Pons (tissue), 1 donor: ENCODE data around the gene ST6GALNAC3.
A peak's percentile ranks its signal among the peaks of the same experiment; 100 is the strongest.
"Not testable (repeated sequence)": the region's sequence is repeated elsewhere in the genome, so short reads cannot be mapped to it uniquely, and the experiment has no call there.

ENCODE experiments used
- DNase-seq: peaks from one replicate; pipeline ENCODE4 v3.0.0-alpha.2; 2016; ENCODE audit warnings: low spot score

Gene ST6GALNAC3

GRCh38 chr1:76109404-76109803 lies 34.9 kb downstream of the ST6GALNAC3 start:
- peak; percentile 64 for DNase-seq

- DNase-seq, result no peak
Observed at GRCh38 chr1:76109901-76110560, 35.5 kb downstream of the ST6GALNAC3 start.

GRCh38 chr1:76110666-76111065 lies 36.1 kb downstream of the ST6GALNAC3 start:
- no peak for DNase-seq

GRCh38 chr1:76112321-76112720 lies 37.8 kb downstream of the ST6GALNAC3 start:
- DNase-seq, result not testable (repeated sequence)

- DNase-seq, result peak; percentile 48
Observed at GRCh38 chr1:76113446-76113845, 38.9 kb downstream of the ST6GALNAC3 start.

- DNase-seq, result no peak
Observed at GRCh38 chr1:76115171-76115570, 40.6 kb downstream of the ST6GALNAC3 start.

- DNase-seq, result no peak
Observed at GRCh38 chr1:76121850-76122249, 47.3 kb downstream of the ST6GALNAC3 start.

- DNase-seq, result no peak
Observed at GRCh38 chr1:76122271-76122670, 47.7 kb downstream of the ST6GALNAC3 start.

- DNase-seq, result not testable (repeated sequence)
Observed at GRCh38 chr1:76123411-76124064, 49.0 kb downstream of the ST6GALNAC3 start.

GRCh38 chr1:76124196-76124595 lies 49.6 kb downstream of the ST6GALNAC3 start:
- DNase-seq, result no peak

- peak; percentile 93 for DNase-seq
Observed at GRCh38 chr1:76125473-76126219, 51.1 kb downstream of the ST6GALNAC3 start.

GRCh38 chr1:76128096-76128495 lies 53.5 kb downstream of the ST6GALNAC3 start:
- DNase-seq, result no peak

GRCh38 chr1:76129731-76130130 lies 55.2 kb downstream of the ST6GALNAC3 start:
- no peak for DNase-seq

- no peak for DNase-seq
Observed at GRCh38 chr1:76130992-76131391, 56.4 kb downstream of the ST6GALNAC3 start.

- DNase-seq, result no peak
Observed at GRCh38 chr1:76133977-76134376, 59.4 kb downstream of the ST6GALNAC3 start.

- no peak for DNase-seq
Observed at GRCh38 chr1:76135835-76136234, 61.3 kb downstream of the ST6GALNAC3 start.

- no peak for DNase-seq
Observed at GRCh38 chr1:76136894-76137293, 62.3 kb downstream of the ST6GALNAC3 start.

GRCh38 chr1:76137746-76138145 lies 63.2 kb downstream of the ST6GALNAC3 start:
- no peak for DNase-seq

- DNase-seq, result no peak
Observed at GRCh38 chr1:76138217-76138616, 63.7 kb downstream of the ST6GALNAC3 start.

- no peak for DNase-seq
Observed at GRCh38 chr1:76140227-76140626, 65.7 kb downstream of the ST6GALNAC3 start.

GRCh38 chr1:76141929-76142328 lies 67.4 kb downstream of the ST6GALNAC3 start:
- DNase-seq, result no peak

- DNase-seq, result no peak
Observed at GRCh38 chr1:76142771-76143540, 68.4 kb downstream of the ST6GALNAC3 start.
